GM23338 (cell line): Measurements from ENCODE around the gene UBASH3A.

Experiments
- CREB1 ChIP-seq: fragments of 250-450 bp; sonication (Bioruptor Pico); IDR thresholded peaks from 2 replicates; pipeline ENCODE4 v1.5.0; 2020; ENCODE audit warnings: low read depth, mild to moderate bottlenecking, moderate library complexity
- EZH2 ChIP-seq: fragments of 200-600 bp; sonication (generic); IDR thresholded peaks from one replicate; pipeline ENCODE4 v1.8.0; 2017; ENCODE audit warnings: antibody characterized with exemption, mild to moderate bottlenecking, low read depth; ENCODE audit not compliant: unreplicated experiment
- EZH2phosphoT487 ChIP-seq: fragments of 200-600 bp; sonication (generic); IDR thresholded peaks from one replicate; pipeline ENCODE4 v1.8.1; 2018; ENCODE audit warnings: antibody characterized with exemption; ENCODE audit not compliant: unreplicated experiment
- NANOG ChIP-seq: IDR thresholded peaks from 2 replicates; pipeline ENCODE4 v1.6.1; 2016; ENCODE audit warnings: antibody characterized with exemption, borderline replicate concordance
- POLR2AphosphoS5 ChIP-seq: IDR thresholded peaks from 2 replicates; pipeline ENCODE4 v1.6.1; 2016; ENCODE audit warnings: antibody characterized with exemption, low read depth
- TF ChIP-seq, protein P1 (sequence below), 2 experiments: fragments of 200-600 bp in 1 of 2; sonication (generic) in 1 of 2; conservative IDR thresholded peaks; 2 replicates each; pipeline versions ENCODE4 v1.5.1 to v1.6.1; 2016 to 2017; ENCODE audit warnings: antibody characterized with exemption in 2 of 2, low read depth in 2 of 2, mild to moderate bottlenecking in 2 of 2, moderate library complexity in 1 of 2

DNA sequence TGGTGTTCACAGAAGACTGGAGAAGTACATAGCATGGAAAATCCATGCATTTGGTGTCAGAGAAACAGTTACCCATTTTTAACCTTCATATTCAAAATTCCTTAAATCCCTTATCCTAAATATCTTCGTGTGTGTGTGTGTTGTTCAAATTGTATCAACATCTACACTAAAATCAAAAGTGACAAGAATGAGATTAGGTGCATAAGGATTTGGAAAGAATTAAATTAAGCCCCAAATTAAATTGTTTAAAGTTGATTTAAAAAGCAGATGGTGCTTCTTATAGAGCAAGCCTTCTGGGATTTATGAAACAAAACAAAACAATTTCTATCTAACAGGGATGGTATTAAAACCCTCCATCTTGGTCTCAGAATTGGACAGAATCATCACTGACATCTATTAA, 87.6 kb downstream of the UBASH3A start:
- TF ChIP-seq, protein P1, sequence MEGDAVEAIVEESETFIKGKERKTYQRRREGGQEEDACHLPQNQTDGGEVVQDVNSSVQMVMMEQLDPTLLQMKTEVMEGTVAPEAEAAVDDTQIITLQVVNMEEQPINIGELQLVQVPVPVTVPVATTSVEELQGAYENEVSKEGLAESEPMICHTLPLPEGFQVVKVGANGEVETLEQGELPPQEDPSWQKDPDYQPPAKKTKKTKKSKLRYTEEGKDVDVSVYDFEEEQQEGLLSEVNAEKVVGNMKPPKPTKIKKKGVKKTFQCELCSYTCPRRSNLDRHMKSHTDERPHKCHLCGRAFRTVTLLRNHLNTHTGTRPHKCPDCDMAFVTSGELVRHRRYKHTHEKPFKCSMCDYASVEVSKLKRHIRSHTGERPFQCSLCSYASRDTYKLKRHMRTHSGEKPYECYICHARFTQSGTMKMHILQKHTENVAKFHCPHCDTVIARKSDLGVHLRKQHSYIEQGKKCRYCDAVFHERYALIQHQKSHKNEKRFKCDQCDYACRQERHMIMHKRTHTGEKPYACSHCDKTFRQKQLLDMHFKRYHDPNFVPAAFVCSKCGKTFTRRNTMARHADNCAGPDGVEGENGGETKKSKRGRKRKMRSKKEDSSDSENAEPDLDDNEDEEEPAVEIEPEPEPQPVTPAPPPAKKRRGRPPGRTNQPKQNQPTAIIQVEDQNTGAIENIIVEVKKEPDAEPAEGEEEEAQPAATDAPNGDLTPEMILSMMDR (conservative IDR thresholded peaks at IDR 0.05; ENCODE audit: low read depth in 2 of 2): no peak
- TF ChIP-seq EZH2 (no peak), NANOG (no peak), POLR2AphosphoS5 (no peak), CREB1 (CRISPR knock-in tag) (no peak), EZH2phosphoT487 (no peak)
